Inflammatory macrophage treated with lipopolysaccharide for 4 hours (primary cell): ENCODE results near the gene SPINK2.

Experiments used
- DNase-seq: peaks from one replicate; pipeline ENCODE4 v3.0.0-alpha.2; 2020

The SPINK2 gene, protein sequence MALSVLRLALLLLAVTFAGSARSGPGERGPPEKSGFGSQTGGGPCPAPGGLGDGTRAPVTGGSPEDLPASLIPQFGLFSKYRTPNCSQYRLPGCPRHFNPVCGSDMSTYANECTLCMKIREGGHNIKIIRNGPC

DNA sequence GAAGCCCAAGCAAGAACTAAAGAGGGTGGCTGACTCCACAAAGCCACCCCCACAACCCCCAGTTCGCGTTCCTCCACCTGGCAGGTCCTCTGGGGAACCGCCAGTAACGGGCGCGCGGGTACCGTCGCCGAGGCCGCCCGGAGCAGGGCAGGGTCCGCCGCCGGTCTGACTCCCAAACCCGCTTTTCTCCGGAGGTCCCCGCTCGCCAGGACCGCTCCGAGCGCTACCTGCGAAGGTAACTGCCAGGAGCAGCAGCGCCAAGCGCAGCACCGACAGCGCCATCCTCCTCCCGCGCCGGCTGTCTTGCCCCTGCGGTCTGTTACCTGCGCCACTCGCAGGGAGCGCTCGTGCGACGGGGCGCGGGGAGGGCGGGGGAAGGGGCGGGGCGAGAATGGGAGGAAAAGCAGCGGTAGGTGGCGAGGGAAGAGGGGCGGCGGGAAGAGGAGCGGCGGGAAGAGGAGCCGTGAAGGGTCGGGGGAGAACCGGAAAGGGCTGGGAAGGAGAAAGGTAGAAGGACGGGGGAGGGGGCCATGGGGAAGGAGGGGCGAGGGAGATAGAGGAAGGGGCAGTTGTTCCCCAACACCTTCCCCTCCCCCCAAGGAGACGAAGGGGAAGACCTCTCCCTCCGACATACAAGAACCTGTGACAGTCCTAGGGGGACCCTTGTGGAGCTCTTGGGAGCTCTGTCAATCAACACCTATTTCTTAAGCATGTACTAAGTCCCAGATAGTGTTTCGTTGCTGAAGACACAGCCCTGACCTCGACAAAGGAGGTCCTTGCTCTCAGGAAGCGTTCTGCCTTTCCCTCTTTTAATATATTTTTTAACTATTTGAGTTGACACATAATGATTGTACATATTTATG, at the start of gene SPINK2:
TSS of gene SPINK2 (minus strand) at position 321 of the 863 bp plus-strand sequence. CDS start at position 282, 39 bp downstream.
- no peak for DNase-seq

DNA sequence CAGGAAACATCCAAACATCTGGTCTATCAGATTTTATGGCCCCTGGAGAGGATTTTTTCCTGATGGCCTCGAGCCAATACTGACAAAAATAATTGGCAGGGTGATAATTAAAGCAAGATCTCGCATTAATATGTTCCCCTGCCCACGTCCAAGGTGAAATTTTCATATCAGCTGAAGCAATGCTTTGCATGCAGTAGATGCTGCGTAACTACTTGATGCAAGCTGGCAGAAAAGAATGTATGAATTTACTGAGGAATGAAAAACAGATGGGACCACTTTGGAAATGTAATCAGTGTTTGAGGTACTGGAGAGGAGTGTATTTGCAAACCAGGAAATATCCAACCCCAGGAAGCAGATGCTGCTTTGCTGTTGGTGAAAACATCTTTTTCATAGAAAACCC, 49.4 kb upstream of the SPINK2 start:
- no peak for DNase-seq

DNA sequence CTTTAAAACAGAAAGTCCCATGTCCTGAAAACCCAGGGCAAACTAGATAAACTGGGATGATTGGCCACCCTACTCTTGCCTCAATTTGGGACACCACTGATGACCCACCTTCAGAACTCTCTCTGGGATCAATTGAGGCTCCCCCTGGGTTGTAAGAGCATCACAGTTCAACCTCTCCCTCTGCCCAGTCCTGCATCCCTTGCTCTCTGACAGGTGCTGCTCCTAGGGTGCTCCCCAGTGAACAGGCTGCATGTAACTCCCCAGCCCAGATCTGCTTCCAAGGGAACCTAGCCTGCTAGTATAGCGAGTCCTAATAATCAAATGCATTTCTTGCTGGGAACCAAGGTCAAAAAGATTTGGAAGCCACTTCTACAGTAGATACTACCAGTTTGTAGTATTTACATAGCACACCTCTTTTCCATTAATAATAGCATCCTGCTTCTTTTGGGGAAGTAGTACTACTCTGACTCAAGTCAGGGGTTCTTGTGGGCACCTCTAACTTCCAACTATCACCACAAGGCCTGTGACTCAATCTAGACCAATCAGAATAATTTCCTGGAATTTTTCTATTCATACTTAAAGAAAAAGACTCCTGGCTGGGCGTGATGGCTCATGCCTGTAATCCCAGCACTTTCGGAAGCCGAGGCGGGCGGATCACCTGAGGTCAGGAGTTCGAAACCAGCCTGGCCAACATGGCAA, 42.1 kb upstream of the SPINK2 start:
- DNase-seq, result peak; percentile 58

DNA sequence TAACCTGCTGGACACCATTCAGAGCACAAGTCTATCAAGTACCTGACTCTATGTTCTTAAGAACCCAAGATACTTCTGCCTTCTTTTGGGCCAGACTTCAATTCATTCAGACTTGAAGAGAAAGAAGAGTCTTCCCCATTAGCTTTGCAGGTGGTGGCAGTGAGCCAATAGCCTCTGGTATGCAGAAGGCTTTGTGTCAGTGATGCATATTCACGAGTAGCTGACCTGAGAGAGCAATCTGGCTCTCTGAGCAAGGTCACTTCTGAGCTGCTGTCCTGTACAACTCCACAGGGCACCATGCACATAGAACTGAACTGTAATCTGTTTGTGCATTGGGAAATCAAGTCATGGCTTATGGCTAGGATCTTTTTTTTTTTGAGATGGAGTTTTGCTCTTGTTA, 39.9 kb upstream of the SPINK2 start:
- no peak for DNase-seq

DNA sequence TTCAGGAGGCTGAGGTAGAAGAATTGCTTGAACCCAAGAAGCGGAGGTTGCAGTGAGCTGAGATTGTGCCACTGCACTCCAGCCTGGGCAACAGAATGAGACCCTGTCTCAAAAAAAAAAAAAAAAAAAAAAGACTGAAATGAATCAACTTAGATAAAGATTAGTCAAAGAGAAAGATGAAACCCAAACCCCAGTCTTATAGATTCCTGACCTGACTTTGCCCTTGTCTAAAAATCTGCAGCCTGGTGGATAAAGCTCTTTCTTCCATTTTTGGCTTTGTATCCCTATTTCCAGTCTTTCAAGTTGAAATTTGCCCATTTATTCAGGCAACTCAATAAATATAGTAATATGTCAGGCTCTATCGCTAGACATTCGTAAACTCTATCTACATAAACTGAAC, 39.3 kb upstream of the SPINK2 start:
- DNase-seq, result no peak

DNA sequence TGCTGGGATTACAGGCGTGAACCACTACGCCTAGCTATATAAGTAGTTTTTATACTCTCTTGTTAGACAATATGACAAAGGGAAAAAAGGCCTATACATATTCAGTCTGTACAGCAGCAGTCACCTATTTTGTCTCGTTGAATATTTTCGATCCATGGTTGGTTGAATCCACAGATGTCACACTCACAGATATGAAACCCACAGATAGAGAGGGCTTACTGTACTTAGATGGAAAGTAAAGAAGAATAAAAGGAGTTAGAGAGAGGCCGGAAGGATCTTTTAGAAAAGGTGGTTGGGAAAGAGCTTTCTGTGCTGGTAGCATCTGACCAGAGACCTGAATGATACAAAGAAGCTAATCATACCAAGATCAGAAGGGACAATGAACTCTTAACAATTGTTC, 38.3 kb upstream of the SPINK2 start:
- no peak for DNase-seq

DNA sequence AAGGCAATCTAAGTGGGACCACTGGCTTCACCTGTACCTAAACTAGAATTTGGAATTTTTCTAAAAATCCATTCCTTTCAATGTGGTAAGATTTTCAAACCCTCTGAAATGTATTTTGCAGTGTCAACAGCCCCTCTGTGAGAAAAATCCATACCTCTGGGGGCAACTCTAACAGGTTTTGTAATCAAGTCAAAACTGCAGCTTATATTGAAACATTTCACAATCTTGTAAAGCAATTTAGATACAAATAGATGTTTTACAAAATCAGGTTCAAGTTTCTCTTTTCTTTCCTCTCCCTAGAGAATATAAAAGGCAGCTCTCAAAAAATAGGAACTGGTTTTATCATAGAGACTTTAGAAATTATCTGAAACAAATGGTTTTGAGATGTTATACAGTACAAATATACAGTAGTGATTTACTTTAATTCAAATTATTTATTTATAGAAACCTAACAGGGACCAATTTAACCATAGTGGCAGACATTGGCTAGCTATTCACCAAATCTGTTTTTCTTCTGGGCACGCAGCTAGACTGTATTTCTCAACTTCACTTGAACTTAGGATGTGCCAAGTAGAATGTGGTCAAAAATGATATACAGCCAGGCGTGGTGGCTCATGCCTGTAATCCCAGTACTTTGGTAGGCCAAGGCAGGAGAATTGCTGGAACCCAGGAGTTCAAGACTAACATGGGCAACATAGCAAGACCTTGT, 36.3 kb upstream of the SPINK2 start:
- peak; percentile 23 for DNase-seq

DNA sequence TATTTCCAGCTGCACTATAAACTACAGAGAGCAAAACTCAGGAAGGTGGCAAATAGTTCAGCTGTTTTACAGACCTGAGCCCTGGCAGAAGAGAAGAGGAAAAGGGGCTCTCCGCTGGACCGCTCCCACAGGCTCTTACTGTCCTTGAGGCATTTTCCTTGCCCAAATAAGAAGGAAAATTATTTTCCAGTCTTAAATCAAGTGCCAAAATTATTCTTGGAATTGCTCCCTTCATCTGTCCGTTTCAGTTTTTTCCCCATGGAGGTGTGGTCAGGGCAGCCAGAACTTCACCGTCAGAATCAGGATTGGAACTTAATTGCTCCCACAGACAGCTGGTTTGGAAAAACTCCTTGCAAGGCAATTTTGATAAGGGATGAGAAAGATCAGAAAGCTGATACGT, 35.2 kb upstream of the SPINK2 start:
- no peak for DNase-seq

DNA sequence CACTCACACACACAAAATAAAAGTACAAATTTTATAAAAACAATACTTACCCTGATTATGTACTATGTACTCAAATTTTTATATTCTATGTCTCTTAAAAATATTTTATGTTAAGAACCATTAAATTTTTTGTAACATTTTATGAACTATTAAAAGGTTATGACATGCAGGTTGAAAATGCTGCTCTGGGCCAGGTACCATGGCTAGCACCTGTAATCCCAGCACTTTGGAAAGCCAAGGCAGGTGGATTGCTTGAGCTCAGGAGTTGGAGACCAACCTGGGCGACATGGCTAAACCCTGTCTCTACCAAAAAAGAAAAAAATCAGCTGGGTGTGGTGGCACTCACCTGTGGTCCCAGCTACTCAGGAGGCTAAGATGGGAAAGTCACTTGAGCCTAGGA, 29.4 kb upstream of the SPINK2 start:
- DNase-seq, result no peak

DNA sequence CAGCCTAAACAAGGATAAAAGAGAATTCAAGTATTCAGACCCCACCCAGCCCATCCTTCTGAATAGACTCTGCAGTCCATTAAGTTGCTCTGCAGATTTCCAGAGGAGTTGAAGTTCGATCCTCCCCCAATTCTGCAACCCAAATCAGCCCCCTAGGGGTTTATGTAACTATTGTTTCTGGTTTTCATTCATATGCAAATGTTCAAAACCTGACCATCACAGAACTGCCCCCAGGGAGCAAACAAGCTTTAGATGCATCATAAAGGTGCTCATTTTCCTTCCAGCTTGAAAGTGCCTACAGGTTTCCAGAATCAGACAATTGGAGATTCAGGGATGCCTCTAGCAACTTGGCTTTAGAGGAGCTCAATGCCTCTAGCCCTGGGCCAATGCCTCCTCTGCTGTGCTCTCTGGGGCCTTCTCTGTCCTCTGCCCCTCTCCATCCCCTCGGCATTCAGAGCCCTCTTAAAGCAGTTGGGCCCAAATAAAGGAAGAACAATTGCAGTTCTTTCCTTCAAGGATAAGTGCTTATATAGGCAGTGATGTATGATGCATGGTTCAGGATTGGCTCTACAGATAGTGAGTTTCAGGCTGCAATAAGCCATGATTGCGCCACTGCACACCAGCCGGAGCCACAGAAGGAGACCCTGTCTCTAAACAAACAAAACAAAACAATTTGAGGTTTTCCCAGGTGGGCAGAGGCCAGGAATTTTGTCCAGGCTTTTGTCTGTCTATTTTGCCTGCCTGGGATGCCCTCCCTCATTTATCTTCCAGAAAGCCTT, 23.5 kb upstream of the SPINK2 start:
- no peak for DNase-seq

DNA sequence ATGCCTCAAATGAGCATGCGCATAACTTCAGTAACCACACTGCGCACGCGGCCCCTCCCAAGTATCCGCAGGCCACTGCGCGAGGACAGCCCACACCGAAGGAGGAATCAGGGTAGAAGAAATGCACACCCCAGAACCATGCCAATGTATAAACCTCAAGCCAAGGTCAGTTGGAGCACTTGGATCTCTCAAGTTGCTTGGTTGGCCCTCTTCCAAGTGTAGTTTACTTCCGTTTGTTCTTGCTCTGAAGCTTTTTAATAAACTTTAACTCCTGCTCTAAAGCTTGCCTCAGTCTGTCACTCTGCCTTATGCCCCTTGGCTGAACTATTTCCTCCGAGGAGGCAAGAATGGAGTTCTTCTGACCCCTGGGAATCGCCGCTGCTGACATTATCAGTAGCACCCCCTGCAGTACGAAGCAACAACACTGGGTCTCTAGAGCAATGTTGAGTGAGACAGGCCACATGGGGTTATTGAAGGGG, 22.0 kb upstream of the SPINK2 start:
- DNase-seq, result no peak

DNA sequence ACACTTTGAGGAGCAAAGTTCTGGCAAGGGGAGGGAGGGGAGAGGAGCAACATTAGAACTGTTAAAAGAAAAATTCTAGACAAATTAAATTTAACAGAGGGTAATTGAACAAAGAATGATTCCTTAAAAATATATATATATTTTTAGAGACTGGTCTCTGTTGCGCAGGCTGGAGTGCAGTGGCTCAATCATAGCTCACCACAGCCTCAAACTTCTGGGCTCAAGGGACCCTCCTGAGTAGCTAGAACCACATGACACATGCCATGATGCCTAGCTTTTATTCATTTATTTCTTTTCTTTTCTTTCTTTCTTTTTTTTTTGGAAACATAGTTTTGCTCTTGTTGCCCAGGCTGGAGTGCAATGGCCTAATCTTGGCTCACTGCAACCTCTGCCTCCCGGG, 19.1 kb upstream of the SPINK2 start:
- no peak for DNase-seq

DNA sequence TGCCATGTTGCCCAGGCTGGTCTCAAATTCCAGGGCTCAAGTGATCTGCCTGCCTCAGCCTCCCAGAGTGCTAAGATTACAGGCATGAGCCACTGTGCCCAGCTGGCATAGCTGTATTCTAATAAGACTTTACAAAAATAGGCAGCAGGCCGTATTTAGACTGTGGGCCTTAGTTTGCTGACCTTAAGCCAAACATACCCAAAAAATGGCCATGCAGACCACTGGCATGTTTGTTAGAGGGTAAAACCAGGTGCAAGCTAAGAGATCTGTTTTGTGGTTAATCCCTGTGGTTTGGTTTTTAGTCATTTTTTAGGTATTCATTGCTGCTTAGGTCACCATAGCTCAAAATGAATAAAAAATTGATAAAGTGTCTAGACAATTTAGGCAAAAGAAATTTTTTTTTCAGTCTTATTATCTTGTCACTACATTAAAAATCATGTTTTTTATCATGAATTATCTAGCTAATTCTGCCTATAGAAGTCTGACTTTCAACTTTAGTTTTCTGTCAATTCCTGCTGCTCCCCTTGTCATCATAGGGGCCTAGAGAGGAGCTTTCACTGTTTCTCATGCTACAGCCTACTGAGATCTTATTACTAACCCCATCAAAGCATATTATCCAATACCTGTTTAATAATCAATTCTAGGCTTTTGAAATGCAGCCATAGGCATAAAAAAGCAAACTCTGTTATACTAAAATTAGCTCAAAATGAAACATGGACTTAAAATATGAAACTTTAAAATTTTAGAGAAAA, 7.5 kb upstream of the SPINK2 start:
- DNase-seq, result no peak

DNA sequence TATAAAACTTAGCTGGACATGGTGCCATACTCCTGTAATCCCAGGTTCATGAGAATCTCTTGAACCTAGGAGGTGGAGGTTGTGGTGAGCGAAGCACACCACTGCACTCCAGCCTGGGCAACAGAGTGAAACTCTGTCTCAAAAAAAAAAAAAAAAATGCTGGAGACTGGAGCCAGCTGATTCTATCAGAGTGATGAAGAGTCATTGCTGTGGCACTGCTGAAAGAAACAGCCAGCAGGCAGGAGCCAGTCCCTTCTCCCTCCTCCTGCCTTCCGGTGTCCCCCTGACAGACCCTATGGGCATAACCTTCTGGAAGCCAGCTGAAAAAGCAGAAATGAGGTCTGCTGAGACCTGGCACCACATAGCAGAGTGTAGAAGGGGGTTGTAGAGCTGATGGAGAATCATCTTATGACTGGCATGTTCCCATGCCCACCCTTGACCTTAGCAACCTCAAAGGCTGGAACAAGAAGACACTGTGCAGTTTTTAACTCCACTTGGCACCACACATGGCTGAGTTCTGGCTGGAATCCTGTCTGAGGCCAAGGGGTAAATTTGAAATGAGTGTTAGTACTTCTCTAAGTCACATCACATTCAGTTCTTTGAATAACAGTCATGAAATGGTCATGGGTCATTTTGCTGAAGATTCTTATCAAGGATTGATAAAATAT, 2.6 kb upstream of the SPINK2 start:
- no peak for DNase-seq

DNA sequence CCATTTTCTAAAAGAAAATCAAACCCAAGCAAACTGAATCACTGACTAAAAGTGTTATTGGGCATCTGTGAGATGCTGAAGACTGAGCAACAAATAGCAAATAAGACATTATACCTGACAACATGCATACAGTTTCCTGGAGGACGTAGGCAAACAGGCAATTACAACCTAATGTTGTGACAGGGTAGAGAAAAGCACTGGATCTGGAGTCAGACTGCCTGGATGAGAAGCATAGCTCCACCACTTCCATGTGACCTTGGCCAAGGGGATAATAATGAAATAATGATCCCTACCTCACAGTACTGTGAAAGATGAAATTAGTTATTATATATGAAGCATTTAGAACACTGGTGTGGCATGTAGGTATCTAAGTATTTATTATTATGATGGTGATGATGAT, 2.7 kb downstream of the SPINK2 start:
- DNase-seq, result no peak

DNA sequence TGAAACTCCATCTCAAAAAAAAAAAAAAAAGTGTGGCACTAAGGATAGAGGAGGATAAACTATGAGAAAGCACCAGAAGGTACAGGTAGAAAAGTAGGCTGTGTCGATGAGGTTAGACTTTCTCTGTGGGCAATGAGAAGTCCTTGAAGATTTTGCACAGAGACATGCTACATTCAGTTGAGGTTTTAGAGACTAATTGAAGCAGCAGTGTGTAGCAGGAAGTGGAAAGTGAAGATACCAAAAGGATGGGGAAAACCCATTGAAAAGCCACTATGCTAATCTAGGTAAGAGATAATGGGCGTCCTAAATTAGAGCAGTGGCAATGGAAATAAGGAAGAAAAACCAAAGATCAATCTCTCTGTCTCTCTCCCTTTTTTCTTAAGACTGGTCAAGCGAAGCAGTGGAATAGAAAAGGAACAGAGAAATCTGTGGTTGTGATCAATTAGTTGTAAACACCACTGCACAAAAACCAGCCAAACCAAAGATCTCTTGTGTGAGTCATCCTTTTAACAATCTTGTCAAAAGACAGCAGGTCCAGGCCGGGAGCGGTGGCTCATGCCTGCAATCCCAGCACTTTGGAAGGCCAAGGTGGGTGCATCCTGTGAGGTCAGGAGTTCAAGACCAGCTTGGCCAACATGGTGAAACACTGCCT, 3.5 kb downstream of the SPINK2 start:
- no peak for DNase-seq

DNA sequence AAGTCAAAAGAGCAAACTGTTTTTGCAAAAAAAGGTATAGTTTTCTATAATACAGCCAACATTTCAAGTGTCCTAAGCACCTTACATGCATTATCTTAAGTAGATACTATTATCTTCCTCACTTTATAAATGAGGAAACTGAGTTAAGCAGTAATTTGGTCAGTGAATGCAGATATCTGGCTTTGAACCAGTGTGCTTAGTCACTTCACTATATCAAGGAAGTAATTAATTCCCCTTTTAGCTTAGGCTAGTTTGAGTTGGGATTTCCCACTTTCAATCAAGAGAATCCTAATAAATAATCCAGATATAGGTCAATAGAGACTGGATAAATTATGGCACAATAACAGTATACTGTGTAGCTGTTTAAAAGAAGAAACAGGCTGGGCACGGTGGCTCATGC, 14.8 kb downstream of the SPINK2 start:
- peak; percentile 52 for DNase-seq

DNA sequence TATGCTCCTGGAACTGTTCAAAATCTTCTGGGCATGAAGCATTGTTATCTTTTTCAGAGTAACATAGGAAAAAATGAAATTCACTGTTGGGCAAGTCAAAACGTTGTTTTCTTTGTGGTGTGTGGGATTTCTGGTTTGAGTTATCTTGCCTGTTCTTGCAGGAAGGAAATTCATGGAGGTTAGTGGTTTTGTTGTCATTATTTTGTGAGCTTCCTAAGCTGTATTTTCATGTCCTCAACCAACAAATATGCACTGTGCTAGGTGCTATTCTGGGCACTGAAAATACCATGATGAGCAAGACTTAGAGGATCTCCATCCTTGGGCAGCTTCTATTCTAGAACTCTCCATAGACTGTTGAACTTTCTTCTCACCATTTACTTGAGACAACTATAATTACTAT, 16.9 kb downstream of the SPINK2 start:
- DNase-seq, result no peak

DNA sequence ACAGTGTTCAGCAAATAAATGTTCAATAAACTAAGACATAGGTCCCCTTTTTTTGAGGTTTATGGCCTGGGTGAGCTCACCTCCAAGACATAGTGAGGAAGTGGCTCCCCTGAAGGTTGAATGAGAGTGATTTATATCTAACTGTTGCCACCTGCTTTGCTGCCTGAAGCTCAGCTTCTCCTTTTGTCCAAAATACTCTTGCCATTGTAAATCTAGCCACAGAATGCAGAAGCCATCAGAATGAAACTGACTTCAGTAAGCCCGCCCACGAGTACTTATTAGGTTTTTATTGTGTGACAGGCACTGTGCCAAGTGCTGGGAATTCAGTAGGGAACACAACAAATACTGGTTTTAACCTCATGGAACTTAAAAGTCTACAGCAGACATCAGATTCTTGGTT, 18.0 kb downstream of the SPINK2 start:
- peak; percentile 88 for DNase-seq
